ENCODE data around the gene IL1R1.

The IL1R1 gene

DNA sequence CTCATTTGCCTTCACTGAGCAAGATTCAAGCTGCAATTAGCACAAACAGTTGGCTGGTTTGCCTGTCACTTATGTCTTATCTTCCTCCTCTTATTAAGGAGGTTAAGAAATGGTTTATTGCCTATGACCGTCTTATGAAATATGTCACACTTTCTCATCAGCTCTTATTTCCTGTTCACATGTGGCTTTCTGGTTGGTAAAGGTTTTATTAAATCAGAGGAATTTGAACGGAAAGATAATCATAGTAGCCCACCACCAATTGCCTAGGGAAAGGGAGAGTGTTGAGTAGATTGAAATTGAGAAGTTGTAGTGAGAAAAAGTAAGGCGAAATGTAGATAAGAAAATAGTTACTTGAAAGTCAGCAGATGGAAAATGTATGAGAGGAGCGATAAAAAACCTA is 4.2 kb upstream of the IL1R1 start:
- no peak overlapping the region for H3K27ac Mint-ChIP-seq

GRCh38 chr2:102139851-102140250 is 2.7 kb upstream of the IL1R1 start:
- H3K4me3 Mint-ChIP-seq = no peak overlapping the region
- no peak for DNase-seq (ENCODE audit: low spot score in 2 of 2)
- no peaks in the 10 kb centered on the region for H3K9me3 Mint-ChIP-seq
- no peak overlapping the region for H3K27ac Mint-ChIP-seq
- H3K4me1 Mint-ChIP-seq = peaks cover 5% of the 10 kb centered on the region
- no peak for ATAC-seq (ENCODE audit: low read depth)
- H3K27me3 Mint-ChIP-seq = peaks cover 13% of the 10 kb centered on the region
- H3K36me3 Mint-ChIP-seq = peaks cover 1% of the 10 kb centered on the region

More for the DNA sequence above, 4.2 kb upstream of the IL1R1 start:
- DNase-seq (ENCODE audit: low spot score in 2 of 2) = no peak
- Mint-ChIP-seq H3K4me1 (peaks cover 5% of the 10 kb centered on the region), H3K9me3 (no peaks in the 10 kb centered on the region), H3K36me3 (no peaks in the 10 kb centered on the region), H3K4me3 (no peak overlapping the region), H3K27me3 (peaks cover 13% of the 10 kb centered on the region)
- no peak for ATAC-seq (ENCODE audit: low read depth)

DNA sequence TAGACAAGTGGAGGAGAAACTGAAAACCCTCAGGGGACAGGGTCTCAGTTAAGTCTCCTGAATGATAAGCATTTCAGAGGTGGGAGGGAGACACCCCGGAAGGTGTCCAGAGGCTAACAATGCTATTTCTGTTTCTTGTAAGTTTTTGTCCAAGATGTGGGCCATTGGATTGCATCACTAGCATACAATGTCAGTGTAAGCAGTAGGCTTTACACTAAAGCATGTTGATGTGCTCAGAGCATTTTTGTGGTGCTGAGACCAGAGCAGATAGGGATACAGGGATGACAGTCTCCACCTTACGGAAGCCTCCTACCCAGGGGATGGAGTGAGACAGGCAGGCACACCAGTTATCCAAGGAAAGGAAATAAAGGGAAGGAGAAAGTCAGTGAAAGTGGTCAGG is 2.2 kb upstream of the IL1R1 start:
- ATAC-seq (ENCODE audit: low read depth) = no peak
- H3K27me3 Mint-ChIP-seq = peaks cover 13% of the 10 kb centered on the region

DNA sequence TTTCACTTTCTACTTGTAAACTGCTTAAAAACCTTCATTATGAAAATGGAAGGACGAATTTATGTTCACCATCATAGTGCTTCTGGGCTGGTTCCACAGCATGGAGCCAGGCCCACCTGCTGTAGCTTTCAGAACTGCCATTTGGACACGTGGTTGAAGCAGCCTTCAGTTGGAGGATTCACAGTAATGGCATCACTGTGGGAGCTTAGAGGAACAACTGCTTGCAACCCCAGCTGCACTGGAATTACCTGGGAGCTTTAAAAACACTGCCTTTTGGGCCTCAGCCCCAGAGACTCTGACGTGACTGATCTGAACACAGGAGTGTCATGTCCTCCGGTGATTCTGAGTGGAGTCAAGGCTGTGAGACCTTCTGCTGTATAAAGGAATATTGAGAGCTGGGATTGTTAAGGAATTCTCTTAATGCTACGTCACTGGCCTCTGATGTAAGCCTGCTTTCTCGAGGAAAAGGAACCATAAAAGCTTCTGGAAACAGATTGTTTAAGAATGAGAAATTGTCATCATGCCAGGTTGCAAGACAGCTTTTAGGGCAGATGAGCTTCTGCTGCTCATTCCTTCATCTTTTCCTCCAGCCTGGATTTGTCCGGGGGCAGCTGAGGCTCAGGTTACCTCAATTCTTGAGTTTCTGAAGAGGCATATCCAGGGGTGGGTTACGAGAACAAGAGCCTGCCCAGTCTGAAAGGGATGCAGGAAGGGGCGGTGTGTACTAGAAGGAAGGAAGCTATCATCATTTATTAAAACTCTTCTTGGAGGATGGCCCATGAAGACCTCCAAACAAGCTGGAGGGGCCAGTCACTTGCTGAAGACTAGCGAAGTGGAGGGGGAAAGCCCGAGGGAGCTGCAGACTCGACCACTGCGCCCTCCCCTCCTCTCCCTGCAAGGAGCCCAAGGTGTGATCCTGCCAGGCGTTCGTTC is 1.3 kb upstream of the IL1R1 start:
- ATAC-seq (ENCODE audit: low read depth) (no peak), DNase-seq (ENCODE audit: low spot score in 2 of 2) (no peak)
- peaks cover 13% of the 10 kb centered on the region for H3K27me3 Mint-ChIP-seq
- peaks cover 4% of the 10 kb centered on the region for H3K36me3 Mint-ChIP-seq
- H3K4me3 Mint-ChIP-seq = no peak overlapping the region
- H3K27ac Mint-ChIP-seq = no peak overlapping the region
- H3K9me3 Mint-ChIP-seq = peaks cover 6% of the 10 kb centered on the region
- peaks cover 5% of the 10 kb centered on the region for H3K4me1 Mint-ChIP-seq

More for the DNA sequence above, 2.2 kb upstream of the IL1R1 start:
- no peak overlapping the region for H3K4me3 Mint-ChIP-seq
- peaks cover 2% of the 10 kb centered on the region for H3K9me3 Mint-ChIP-seq
- DNase-seq (ENCODE audit: low spot score in 2 of 2) = no peak
- peaks cover 5% of the 10 kb centered on the region for H3K4me1 Mint-ChIP-seq
- H3K36me3 Mint-ChIP-seq = peaks cover 3% of the 10 kb centered on the region
- H3K27ac Mint-ChIP-seq = no peak overlapping the region

GRCh38 chr2:102142829-102143449 is 393 bp downstream of the IL1R1 start:
- H3K27ac Mint-ChIP-seq = no peak overlapping the region
- peaks cover 13% of the 10 kb centered on the region for H3K27me3 Mint-ChIP-seq
- peaks cover 5% of the 10 kb centered on the region for H3K4me1 Mint-ChIP-seq
- DNase-seq (ENCODE audit: low spot score in 2 of 2) (no peak), ATAC-seq (ENCODE audit: low read depth) (no peak)
- peaks cover 6% of the 10 kb centered on the region for H3K36me3 Mint-ChIP-seq
- H3K9me3 Mint-ChIP-seq = peaks cover 17% of the 10 kb centered on the region
- no peak overlapping the region for H3K4me3 Mint-ChIP-seq

DNA sequence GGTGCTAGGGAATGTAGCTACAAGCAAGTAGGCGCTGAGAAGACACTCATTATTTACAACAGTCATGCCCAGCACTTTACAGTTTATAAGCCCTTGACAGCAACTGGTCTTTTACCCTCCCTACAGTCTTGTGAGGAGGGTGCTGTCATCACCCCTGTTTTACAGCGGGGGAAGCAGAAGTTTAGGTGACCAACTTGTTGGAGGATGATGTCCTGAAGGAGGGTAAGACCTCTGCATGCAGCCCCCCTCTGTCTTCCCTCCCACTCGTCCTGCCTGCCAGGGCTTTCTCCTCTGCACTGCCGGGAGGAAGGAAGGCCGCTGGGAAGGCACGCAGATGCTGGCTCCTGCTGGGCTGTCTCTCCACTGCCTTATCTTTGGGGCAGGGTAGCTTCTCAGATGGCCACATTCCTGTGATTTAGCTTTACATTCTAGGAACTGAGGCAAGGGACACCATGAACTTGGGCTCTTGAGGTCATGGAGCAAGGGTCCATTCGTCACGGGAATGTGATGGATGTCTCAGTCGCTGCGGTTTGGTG is 972 bp downstream of the IL1R1 start:
- ATAC-seq (ENCODE audit: low read depth) = no peak
- DNase-seq (ENCODE audit: low spot score in 2 of 2) = no peak
- H3K27me3 Mint-ChIP-seq = peaks cover 11% of the 10 kb centered on the region
- peaks cover 6% of the 10 kb centered on the region for H3K36me3 Mint-ChIP-seq
- H3K9me3 Mint-ChIP-seq = peaks cover 17% of the 10 kb centered on the region
- H3K27ac Mint-ChIP-seq = no peak overlapping the region
- peaks cover 3% of the 10 kb centered on the region for H3K4me1 Mint-ChIP-seq
- no peak overlapping the region for H3K4me3 Mint-ChIP-seq

GRCh38 chr2:102144128-102144527 is 1.6 kb downstream of the IL1R1 start:
- peaks cover 3% of the 10 kb centered on the region for H3K4me1 Mint-ChIP-seq
- no peak overlapping the region for H3K27ac Mint-ChIP-seq
- no peak overlapping the region for H3K4me3 Mint-ChIP-seq
- peaks cover 6% of the 10 kb centered on the region for H3K36me3 Mint-ChIP-seq
- H3K9me3 Mint-ChIP-seq = peaks cover 21% of the 10 kb centered on the region
- ATAC-seq (ENCODE audit: low read depth) (no peak), DNase-seq (ENCODE audit: low spot score in 2 of 2) (no peak)
- peaks cover 11% of the 10 kb centered on the region for H3K27me3 Mint-ChIP-seq

GRCh38 chr2:102145107-102145506 is 2.6 kb downstream of the IL1R1 start:
- H3K36me3 Mint-ChIP-seq = peaks cover 6% of the 10 kb centered on the region
- no peak overlapping the region for H3K27ac Mint-ChIP-seq
- no peak for DNase-seq (ENCODE audit: low spot score in 2 of 2)
- H3K27me3 Mint-ChIP-seq = peaks cover 11% of the 10 kb centered on the region
- no peak for ATAC-seq (ENCODE audit: low read depth)
- peaks cover 3% of the 10 kb centered on the region for H3K4me1 Mint-ChIP-seq
- no peak overlapping the region for H3K4me3 Mint-ChIP-seq
- peaks cover 22% of the 10 kb centered on the region for H3K9me3 Mint-ChIP-seq

GRCh38 chr2:102145934-102146333 is 3.4 kb downstream of the IL1R1 start:
- H3K4me3 Mint-ChIP-seq = no peak overlapping the region
- ATAC-seq (ENCODE audit: low read depth) = no peak
- H3K4me1 Mint-ChIP-seq = peaks cover 3% of the 10 kb centered on the region
- DNase-seq (ENCODE audit: low spot score in 2 of 2) = no peak
- H3K27me3 Mint-ChIP-seq = peaks cover 7% of the 10 kb centered on the region
- H3K36me3 Mint-ChIP-seq = peaks cover 6% of the 10 kb centered on the region
- peaks cover 22% of the 10 kb centered on the region for H3K9me3 Mint-ChIP-seq
- no peak overlapping the region for H3K27ac Mint-ChIP-seq

GRCh38 chr2:102147935-102148334 is 5.4 kb downstream of the IL1R1 start:
- Mint-ChIP-seq H3K9me3 (peaks cover 22% of the 10 kb centered on the region), H3K36me3 (peaks cover 6% of the 10 kb centered on the region), H3K4me1 (peaks cover 1% of the 10 kb centered on the region), H3K27me3 (peaks cover 3% of the 10 kb centered on the region), H3K4me3 (no peak overlapping the region), H3K27ac (no peak overlapping the region)
- ATAC-seq (ENCODE audit: low read depth) (no peak), DNase-seq (ENCODE audit: low spot score in 2 of 2) (no peak)

DNA sequence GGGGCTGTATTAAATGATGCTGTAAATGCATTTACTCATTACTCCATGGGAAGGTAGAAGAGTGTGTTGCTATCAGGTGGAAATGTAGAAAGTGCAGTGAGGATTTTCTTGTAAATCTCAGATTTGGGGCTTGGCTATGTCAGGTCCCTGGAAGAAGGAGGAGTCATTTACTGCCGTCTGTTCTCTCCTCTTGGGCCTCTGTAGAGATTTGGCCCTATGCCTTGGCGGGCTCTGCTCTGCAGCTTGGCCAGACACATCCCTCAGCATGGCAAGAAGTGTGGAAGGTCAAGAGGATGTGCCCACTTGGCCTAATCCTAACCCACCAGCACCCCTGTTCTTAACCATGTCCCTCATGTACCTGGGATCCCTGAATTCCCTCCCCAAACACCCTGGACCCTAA is 6.7 kb downstream of the IL1R1 start:
- Mint-ChIP-seq H3K4me1 (no peaks in the 10 kb centered on the region), H3K36me3 (peaks cover 6% of the 10 kb centered on the region), H3K27me3 (no peaks in the 10 kb centered on the region), H3K4me3 (no peak overlapping the region), H3K9me3 (peaks cover 24% of the 10 kb centered on the region), H3K27ac (no peak overlapping the region)
- no peak for DNase-seq (ENCODE audit: low spot score in 2 of 2)
- no peak for ATAC-seq (ENCODE audit: low read depth)

- Mint-ChIP-seq H3K4me3 (no peak overlapping the region), H3K36me3 (peaks cover 4% of the 10 kb centered on the region), H3K9me3 (peaks cover 25% of the 10 kb centered on the region), H3K27me3 (no peaks in the 10 kb centered on the region), H3K27ac (no peak overlapping the region), H3K4me1 (no peaks in the 10 kb centered on the region)
- DNase-seq (ENCODE audit: low spot score in 2 of 2) = no peak
- ATAC-seq (ENCODE audit: low read depth) = no peak
Measured at GRCh38 chr2:102149644-102150455, 7.3 kb downstream of the IL1R1 start.

DNA sequence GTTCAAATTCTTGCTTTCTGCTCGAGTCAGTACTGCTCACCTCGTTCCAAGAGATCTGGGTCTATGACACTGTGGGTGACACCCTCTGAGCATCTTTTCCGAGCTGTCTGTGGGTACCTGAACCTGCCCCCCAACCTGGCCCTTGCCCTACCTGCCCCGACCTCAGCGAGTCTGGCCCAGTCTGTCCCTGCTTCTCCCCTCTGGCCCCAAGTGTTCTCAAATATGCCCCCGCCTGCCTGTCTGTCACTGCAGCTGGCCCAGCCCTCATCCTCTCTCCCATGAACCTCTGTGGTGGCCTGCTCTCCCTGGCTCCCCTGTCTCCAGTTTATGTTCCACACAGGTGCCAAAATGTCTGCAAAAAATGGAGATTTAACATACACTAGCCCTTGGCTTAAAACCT is 11.8 kb downstream of the IL1R1 start:
- Mint-ChIP-seq H3K4me1 (no peaks in the 10 kb centered on the region), H3K27ac (no peak overlapping the region), H3K36me3 (no peaks in the 10 kb centered on the region), H3K9me3 (peaks cover 3% of the 10 kb centered on the region), H3K4me3 (no peak overlapping the region), H3K27me3 (no peaks in the 10 kb centered on the region)
- ATAC-seq (ENCODE audit: low read depth) (no peak), DNase-seq (ENCODE audit: low spot score in 2 of 2) (no peak)

Measured in memory B cell (primary cell).